Pulmonary artery endothelial cell (primary cell): ENCODE data around the gene ARX. TPM values are rescaled to one million over a fixed set of nuclear protein-coding genes. Genes with fewer than 3 reads are reported as not detected.

ENCODE experiments used
- DNase-seq: peaks from one replicate; pipeline ENCODE4 v3.0.0-alpha.2; 2011; ENCODE audit warnings: low read depth, low spot score
- total RNA-seq: library from RNA; depleted of rRNA; stranded (reverse); fragments of >200 nt; gene quantifications from 2 replicates; pipeline ENCODE4 v1.2.3, GENCODE V29; 2014

Gene ARX
- total RNA-seq: not detected in 2 replicates

DNA sequence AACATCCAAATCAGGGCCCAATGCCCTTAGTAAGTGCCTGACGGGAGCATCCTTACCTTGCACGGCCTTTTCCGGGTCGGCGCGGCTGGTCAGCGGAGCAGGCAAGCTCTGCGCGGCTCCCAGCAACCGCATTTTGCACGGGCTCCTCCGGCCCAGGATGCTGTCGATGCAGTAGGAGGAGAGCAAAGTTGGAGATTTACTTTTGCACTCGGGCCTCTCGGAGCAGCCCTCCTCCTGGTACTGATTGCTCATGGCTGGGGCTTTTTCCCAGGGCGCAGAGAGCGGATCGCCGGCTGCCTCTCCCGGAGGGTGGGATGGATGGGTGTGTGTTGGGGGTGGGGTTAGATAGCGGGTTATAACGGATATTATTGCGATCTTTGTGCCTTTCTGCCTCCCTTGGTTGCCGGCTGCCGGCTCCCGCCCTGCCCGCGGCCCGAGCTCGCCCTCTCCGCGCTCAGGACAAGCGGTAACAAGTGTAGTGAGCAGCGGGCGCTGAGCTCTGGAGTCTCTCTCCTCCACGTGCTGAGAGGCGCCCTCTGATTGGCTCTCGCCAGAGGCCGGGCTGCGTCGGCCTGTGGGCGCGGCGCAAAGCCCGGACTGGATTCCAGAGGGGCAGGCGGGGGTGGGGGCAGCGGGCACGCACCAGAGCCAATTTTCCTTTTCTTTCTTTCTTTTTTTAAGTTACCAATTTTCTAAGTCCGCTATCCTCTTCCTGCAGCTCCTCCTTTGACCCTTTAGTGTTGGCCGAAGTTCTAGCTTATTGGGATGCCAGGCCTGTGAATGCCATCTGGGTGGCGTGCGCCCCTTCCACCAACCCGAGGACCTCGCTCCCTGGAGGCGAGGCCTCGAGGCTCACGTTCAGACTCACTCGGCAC is at the start of gene ARX:
Gene ARX, minus strand, starts transcription at position 480 of the 875 bp plus-strand sequence. Its CDS starts 228 bp downstream, at position 252.
- peak; percentile 13 for DNase-seq

DNA sequence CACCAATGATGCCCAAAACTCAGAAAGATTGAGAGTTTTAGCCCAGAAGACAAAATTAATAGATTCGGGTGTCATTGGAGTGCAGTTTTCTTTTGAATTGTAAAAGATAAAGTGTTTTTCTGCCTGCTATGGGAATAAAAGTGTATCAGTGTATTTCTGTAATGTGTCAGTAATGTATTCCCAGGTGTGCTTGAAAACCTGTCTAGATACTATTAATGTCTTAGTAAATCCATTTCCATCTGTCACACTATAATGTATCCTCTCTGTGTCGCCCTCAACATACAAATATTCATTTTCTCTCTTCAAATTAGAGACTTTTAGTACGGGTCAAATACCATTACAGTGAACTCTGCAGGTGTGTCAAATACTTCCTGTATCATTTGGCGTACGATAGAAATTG is 43.5 kb upstream of the ARX start:
- no peak for DNase-seq

GRCh38 chrX:25052798-25053534 is 37.2 kb upstream of the ARX start:
- no peak for DNase-seq

DNA sequence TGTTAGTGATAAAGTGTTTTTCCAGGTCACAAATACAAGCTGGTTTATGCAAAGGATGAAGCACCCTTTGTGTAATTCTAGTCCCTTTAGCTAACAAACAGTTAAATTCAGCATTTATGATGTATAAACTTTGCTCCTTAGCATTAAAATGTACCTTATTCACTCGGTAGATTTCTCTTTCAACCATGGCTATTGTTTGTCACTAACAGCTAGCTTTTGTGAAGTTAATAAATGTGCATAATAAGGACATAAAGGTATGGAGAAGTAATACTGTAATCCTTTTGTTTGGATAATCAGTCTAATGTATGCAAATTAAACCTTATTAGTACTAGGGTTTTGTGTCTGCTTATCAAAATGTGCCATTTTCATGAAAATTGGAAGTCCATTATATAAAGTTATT is 34.2 kb upstream of the ARX start:
- DNase-seq: no peak

DNA sequence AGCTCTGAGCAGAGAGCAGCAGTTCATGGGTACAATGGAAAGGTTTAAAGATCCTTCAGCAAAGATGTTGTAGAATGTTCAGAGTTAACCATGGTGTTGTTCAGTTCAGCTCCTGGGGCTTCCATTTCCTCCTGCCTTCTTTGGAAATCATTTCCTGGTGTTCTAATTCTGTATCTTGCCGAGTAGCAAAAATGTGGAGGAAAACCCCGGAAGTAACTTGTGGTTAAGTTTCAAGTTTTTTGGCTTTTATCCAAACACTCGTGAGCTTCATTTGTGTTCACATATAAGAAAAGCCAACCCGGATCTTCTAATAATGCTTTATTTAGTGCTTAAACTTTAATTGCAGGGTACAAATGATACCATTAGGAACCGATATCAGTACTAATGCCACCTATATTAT is 33.6 kb upstream of the ARX start:
- no peak for DNase-seq

DNA sequence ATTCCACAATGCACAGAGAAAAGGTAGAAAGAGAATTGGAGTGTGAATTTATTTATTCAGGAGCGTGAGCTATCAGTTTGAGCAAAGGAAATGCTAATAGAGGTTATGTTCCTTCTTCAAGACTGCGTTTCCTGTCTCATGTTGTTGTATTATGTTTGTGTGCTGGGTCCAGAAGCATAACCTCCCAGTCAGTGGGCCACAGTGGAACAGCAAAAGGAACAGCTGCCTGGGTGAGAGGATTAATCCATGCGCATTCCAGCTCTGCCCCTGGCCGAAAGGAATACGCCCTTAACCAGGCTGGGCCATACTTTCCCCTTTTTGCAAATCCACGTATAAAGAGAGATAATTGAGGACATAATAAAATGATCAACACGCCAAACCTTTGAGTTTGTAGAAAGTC is 32.4 kb upstream of the ARX start:
- no peak for DNase-seq

- no peak for DNase-seq
Observed at GRCh38 chrX:25043192-25043591, 27.4 kb upstream of the ARX start.

DNA sequence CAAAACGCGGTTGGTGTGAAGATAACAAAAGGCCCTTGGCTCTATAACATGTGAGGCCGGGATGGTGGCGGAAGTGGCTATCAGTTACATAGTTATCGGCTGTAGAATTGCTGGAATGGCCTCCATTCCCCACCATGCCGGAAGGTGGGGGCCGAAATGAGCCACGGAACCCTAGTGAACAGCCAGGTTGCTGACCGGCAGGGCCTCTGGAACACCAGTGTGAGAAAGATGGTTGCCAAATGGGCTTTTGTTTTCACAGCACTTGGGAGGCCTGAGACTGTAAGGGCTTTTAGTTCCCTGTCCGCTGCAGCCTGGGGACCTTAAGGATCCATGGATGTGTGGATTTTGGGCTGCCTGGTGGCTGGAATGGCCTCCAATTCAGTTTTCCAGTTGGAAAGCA is 23.3 kb upstream of the ARX start:
- no peak for DNase-seq

DNA sequence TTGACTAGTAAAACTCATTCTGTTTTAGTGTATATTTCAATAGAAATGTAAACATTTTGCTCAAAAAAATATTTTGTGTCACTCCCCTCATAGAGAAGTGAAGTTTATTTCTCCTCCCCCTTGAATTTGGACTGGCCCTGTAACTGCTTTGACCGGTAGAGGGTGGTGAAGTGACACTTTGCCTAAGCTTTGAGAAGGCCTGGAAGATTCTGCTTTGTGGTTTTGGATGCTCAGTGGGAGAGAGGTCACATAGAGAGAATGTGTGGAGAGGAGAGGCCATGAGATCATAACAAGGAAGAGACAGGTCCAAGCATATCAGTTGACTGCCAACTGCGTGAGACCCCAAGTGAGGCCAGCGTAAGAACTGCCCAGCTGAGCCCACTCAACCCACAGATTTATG is 19.1 kb upstream of the ARX start:
- no peak for DNase-seq

- DNase-seq: no peak
Observed at GRCh38 chrX:25029288-25029825, 13.6 kb upstream of the ARX start.

DNA sequence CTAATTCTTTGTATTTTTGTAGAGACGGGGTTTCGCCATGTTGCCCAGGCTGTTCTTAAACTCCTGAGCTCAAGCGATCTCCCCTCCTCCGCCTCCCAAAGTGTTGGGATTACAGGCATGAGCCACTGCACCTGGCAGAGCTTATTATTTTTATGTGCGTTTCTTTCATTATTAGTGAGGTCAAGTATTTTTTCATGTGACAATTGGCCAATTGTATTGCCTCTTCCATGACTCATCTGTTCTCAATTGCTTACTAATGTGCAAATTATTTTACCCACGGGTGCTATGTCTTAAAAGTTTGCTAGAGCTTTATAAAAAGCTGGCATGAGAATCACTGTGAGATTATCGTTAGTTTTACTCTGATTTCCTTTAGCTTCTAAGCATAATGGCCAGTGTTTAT is 13.0 kb upstream of the ARX start:
- no peak for DNase-seq

DNA sequence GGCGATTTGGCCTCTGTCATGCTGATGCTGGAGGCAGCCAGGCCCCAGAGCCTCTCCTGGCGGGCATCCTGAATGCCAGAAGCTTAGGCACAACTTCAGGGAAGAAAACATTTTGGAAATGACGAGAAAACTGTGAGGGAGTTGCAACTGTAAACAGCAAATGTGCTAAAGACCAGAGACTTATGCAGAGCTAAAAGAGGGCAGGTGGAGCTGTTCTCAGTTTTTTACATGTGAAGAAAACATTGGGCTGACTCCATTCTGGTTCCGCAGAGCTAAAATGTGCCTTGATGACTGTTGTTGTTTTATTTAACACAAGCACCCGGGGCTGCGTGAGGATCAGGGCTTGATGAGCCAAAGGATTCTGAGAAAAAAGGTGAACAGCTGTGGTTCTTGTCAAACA is 10.8 kb upstream of the ARX start:
- DNase-seq: no peak

- no peak for DNase-seq
Observed at GRCh38 chrX:25025615-25026014, 9.8 kb upstream of the ARX start.

DNA sequence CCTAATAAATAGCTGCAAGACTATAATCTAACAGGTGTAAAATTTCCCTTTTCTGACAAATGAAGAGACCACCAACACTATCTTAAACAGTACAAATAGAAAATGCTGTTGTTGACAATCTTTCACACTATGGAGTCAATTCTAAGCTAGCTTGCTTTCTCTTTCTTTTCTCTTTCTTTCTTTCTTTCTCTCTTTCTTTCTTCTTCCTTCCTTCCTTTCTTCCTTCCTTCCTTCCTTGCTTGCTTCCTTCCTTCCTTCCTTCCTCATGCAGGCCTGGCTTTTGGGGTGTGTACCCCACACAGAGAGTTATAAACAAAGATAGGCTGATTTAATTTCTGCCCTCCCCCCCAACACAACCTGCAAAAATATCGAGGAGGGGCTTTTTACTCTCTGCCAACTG is 8.1 kb upstream of the ARX start:
- no peak for DNase-seq

DNA sequence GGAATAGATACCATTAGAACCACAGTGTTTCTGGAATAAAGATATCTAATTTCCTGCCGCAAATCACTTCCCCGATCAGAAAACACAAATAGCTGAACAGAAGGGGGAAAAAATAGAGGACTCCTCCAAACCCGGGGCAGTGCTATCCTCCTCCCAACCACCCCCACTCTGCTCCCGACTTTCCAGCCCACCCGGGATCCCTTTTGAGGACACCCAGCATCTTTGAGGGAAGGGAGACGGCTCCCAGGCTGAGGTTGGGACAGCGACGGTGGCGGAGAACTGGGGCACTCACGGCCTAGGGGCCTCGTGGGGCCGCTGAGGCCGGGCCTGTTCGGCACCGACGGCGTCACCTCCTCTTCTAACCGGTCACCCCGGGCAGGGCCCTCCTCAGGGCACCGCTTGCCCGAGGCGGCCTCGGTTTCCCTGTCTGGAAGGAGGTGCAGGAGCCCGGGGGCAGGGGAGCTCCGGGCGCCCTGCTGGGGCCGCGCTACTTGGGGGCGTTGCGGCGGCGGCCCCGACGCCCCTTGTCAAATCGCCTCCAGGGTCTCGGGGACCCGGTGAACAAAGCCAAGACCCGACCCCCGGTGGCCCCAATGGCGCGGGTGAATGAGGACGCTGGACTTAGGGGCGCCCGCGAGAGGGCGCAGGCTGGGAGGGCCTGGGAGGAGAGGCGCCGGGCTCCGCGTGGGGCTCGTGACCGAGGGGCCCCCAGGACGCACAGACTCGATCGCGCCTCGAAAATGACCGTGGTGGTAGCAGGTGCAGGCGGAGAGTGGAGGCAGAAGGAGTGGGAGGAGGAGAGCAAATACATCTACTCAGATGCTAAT is 6.9 kb upstream of the ARX start:
- DNase-seq: no peak

DNA sequence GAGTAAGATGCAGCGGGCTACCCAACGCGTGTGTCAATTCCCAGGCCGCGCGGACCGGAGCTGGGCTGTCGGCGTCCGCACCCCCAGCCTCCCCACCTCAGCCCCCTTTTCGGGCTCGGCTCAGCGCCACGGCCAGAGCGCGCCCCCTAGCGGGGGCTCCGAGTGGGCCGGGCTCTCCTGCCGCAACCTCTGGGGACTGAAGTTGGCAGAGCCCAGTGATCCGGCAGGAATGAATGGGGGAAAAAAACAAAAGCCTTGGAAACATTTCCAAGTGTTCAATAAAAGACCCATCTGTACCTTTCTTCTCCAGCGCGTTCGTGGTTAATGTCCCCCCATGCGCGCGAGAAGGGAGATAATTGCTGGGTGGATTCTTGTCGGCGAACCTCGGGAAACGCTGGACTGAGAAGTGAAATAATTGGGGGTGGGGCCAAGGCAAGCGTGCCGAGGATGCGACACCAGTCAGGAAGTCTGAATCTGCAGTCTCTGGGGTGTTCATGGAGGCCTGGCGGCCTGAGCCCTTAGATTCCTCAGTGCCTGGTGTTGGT is 5.2 kb upstream of the ARX start:
- no peak for DNase-seq

- no peak for DNase-seq
Observed at GRCh38 chrX:25020391-25020904, 4.7 kb upstream of the ARX start.

DNA sequence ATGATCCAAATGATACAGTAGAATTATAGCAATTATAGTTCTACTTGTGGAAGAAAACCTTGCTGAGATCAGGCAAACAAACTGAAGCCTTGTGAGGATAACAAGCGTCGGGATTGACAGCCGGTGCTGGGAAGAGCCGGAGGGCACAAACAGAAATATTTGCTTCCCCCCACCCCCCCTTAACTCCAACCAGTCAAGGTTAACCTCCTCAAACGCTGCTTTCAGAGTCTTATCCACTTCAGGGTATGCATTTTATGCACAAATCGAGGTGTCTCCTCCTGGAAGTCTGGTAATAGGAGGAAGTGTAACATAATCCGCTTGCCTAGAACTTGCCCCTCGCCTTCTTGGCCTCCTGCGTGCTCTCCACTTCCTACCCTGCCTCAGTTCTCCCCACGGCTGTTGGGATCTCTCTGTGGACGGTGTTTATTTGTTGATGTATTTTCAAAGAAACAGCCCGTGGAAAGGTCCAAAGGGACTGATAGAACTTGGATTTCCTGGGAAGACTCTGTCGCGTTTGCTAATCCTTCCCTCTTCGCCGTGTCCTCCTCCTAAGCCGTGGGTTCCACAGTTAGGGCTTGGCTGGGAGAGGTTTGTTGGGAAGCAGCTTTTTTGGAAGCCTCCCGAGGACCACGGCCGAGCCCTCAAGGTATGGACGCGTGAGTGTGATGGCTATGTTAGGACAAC is 4.1 kb upstream of the ARX start:
- DNase-seq: no peak

DNA sequence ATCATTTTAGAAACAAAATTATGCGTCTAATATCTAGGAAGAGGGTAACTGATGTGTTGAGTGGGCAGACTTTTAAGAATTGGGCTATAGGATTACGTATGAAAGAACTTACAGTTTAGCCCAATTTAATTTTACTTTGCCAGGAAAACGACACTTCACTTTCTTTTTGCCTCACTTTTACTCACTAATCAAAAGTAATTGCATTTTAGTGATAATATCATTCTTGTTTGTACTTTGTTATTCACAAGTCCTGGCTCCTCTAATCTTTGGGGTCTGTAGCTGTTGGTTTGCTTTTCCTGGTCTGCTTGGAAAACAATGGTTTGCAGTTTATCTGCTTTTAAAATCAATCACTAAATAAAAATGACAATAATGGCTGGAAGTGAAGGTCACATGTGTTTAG is 2.9 kb upstream of the ARX start:
- no peak for DNase-seq

- no peak for DNase-seq
Observed at GRCh38 chrX:25017667-25018247, 2.0 kb upstream of the ARX start.
